H1 (cell line): ENCODE results near the gene DGKD. TPM values are rescaled to one million over a fixed set of nuclear protein-coding genes. Genes with fewer than 3 reads are reported as not detected.

ENCODE experiments used
- CEBPB ChIP-seq: IDR thresholded peaks from 2 replicates; pipeline ENCODE4 v1.6.1; 2012; ENCODE audit warnings: low read depth, low read length
- EZH2 ChIP-seq: fragments of 200-600 bp; sonication (generic); IDR thresholded peaks from 2 replicates; pipeline ENCODE4 v1.7.1; 2012; ENCODE audit warnings: low read depth, mild to moderate bottlenecking, moderate library complexity, low read length, inconsistent platforms; ENCODE audit not compliant: severe bottlenecking
- RAD21 ChIP-seq, 2 experiments: IDR thresholded peaks in 1 of 2; conservative IDR thresholded peaks in 1 of 2; 2 replicates each; pipeline ENCODE4 v1.6.1; 2011; ENCODE audit warnings: low read depth in 2 of 2, low read length in 2 of 2, improper control_type of control experiment in 1 of 2, inconsistent platforms in 1 of 2, mild to moderate bottlenecking in 1 of 2, moderate library complexity in 1 of 2
- SIX5 ChIP-seq: IDR thresholded peaks from 2 replicates; pipeline ENCODE4 v1.6.1; 2011; ENCODE audit warnings: mild to moderate bottlenecking, low read depth, low read length
- SP4 ChIP-seq: IDR thresholded peaks from 2 replicates; pipeline ENCODE4 v1.6.1; 2012; ENCODE audit warnings: low read length, inconsistent platforms
- SRF ChIP-seq: IDR thresholded peaks from 2 replicates; pipeline ENCODE4 v1.6.1; 2011; ENCODE audit warnings: mild to moderate bottlenecking, low read depth, low read length, moderate library complexity
- TBP ChIP-seq: IDR thresholded peaks from 2 replicates; pipeline ENCODE4 v1.6.1; 2011; ENCODE audit warnings: low read depth, low read length, improper control_type of control experiment
- TEAD4 ChIP-seq: IDR thresholded peaks from 2 replicates; pipeline ENCODE4 v1.6.1; 2012; ENCODE audit warnings: low read depth, low read length, inconsistent platforms, mixed read lengths
- polyA plus RNA-seq, 7 experiments: library from polyadenylated mRNA; depleted of rRNA in 3 of 7; stranded (reverse) in 5 of 7; unstranded in 2 of 7; fragments of >200 nt in 5 of 7; fragments of 200-250 nt in 2 of 7; gene quantifications; 1 replicate in 5 of 7; 2 replicates in 1 of 7; 4 replicates in 1 of 7; pipeline versions ENCODE4 v1.2.1 to v1.2.3, GENCODE V29; 2011 to 2013; ENCODE audit warnings: missing spikeins in 2 of 7, mixed read lengths in 2 of 7
- total RNA-seq: library from RNA; stranded (reverse); fragmentation: NEBNext Ultra II Directional; extraction: Animal tissue kit (Norgen Biotek cat#: 25700); gene quantifications from 2 replicates; pipeline ENCODE4 v1.2.1, GENCODE V29; 2021
- TF ChIP-seq, protein P1 (sequence below): fragments of 300-600 bp; sonication (generic); IDR thresholded peaks from 2 replicates; pipeline ENCODE4 v1.7.1; 2012; ENCODE audit warnings: low read length, moderate library complexity, mild to moderate bottlenecking, inconsistent platforms; ENCODE audit not compliant: insufficient replicate concordance

Gene DGKD
- total and polyA plus RNA-seq, 2 of the 8 experiments (the other 6 are each of a cell fraction or from before 2014, with no cell fraction given) = 7.7 to 30.9 TPM

DNA sequence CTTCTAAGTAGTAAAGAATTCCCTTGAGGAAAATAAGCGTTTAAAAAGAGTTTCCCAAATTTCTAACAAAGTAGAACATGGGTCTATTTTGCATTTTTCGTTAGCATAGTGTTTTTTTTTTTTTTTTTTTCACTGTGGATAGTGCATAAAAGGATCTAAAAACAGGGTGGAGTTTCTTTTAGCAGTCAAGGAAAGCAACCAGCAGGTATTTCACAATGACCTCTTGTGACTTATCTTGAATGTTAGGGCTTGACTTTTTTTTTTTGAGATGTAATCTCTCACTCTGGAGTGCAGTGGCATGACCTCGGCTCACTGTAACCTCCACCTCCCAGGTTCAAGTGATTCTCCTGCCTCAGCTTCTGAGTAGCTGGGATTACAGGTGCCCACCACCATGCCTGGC is 14.9 kb upstream of the DGKD start (continued):
- TF ChIP-seq TBP = no peak
- TF ChIP-seq EZH2 = no peak
- TF ChIP-seq, protein P1, sequence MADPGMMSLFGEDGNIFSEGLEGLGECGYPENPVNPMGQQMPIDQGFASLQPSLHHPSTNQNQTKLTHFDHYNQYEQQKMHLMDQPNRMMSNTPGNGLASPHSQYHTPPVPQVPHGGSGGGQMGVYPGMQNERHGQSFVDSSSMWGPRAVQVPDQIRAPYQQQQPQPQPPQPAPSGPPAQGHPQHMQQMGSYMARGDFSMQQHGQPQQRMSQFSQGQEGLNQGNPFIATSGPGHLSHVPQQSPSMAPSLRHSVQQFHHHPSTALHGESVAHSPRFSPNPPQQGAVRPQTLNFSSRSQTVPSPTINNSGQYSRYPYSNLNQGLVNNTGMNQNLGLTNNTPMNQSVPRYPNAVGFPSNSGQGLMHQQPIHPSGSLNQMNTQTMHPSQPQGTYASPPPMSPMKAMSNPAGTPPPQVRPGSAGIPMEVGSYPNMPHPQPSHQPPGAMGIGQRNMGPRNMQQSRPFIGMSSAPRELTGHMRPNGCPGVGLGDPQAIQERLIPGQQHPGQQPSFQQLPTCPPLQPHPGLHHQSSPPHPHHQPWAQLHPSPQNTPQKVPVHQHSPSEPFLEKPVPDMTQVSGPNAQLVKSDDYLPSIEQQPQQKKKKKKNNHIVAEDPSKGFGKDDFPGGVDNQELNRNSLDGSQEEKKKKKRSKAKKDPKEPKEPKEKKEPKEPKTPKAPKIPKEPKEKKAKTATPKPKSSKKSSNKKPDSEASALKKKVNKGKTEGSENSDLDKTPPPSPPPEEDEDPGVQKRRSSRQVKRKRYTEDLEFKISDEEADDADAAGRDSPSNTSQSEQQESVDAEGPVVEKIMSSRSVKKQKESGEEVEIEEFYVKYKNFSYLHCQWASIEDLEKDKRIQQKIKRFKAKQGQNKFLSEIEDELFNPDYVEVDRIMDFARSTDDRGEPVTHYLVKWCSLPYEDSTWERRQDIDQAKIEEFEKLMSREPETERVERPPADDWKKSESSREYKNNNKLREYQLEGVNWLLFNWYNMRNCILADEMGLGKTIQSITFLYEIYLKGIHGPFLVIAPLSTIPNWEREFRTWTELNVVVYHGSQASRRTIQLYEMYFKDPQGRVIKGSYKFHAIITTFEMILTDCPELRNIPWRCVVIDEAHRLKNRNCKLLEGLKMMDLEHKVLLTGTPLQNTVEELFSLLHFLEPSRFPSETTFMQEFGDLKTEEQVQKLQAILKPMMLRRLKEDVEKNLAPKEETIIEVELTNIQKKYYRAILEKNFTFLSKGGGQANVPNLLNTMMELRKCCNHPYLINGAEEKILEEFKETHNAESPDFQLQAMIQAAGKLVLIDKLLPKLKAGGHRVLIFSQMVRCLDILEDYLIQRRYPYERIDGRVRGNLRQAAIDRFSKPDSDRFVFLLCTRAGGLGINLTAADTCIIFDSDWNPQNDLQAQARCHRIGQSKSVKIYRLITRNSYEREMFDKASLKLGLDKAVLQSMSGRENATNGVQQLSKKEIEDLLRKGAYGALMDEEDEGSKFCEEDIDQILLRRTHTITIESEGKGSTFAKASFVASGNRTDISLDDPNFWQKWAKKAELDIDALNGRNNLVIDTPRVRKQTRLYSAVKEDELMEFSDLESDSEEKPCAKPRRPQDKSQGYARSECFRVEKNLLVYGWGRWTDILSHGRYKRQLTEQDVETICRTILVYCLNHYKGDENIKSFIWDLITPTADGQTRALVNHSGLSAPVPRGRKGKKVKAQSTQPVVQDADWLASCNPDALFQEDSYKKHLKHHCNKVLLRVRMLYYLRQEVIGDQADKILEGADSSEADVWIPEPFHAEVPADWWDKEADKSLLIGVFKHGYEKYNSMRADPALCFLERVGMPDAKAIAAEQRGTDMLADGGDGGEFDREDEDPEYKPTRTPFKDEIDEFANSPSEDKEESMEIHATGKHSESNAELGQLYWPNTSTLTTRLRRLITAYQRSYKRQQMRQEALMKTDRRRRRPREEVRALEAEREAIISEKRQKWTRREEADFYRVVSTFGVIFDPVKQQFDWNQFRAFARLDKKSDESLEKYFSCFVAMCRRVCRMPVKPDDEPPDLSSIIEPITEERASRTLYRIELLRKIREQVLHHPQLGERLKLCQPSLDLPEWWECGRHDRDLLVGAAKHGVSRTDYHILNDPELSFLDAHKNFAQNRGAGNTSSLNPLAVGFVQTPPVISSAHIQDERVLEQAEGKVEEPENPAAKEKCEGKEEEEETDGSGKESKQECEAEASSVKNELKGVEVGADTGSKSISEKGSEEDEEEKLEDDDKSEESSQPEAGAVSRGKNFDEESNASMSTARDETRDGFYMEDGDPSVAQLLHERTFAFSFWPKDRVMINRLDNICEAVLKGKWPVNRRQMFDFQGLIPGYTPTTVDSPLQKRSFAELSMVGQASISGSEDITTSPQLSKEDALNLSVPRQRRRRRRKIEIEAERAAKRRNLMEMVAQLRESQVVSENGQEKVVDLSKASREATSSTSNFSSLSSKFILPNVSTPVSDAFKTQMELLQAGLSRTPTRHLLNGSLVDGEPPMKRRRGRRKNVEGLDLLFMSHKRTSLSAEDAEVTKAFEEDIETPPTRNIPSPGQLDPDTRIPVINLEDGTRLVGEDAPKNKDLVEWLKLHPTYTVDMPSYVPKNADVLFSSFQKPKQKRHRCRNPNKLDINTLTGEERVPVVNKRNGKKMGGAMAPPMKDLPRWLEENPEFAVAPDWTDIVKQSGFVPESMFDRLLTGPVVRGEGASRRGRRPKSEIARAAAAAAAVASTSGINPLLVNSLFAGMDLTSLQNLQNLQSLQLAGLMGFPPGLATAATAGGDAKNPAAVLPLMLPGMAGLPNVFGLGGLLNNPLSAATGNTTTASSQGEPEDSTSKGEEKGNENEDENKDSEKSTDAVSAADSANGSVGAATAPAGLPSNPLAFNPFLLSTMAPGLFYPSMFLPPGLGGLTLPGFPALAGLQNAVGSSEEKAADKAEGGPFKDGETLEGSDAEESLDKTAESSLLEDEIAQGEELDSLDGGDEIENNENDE = no peak
- TF ChIP-seq SP4 = no peak
- TF ChIP-seq TEAD4 = no peak
- no peak for TF ChIP-seq SIX5
- no peak for TF ChIP-seq CEBPB
- TF ChIP-seq RAD21 (IDR thresholded peaks at IDR 0.05 in 1 of 2, conservative IDR thresholded peaks at IDR 0.05 in 1 of 2; ENCODE audit: low read depth in 2 of 2, low read length in 2 of 2) = no peak
- no peak for TF ChIP-seq SRF
